GM15510 (cell line): ENCODE results near the gene MON2.
A peak's percentile ranks its signal among the peaks of the same experiment; 100 is the strongest.

Experiments used
- POLR2A ChIP-seq: IDR thresholded peaks from 3 replicates; pipeline ENCODE4 v1.6.1; 2011; ENCODE audit warnings: borderline replicate concordance; ENCODE audit not compliant: insufficient read length; ENCODE audit errors: extremely low read depth

The MON2 gene

DNA sequence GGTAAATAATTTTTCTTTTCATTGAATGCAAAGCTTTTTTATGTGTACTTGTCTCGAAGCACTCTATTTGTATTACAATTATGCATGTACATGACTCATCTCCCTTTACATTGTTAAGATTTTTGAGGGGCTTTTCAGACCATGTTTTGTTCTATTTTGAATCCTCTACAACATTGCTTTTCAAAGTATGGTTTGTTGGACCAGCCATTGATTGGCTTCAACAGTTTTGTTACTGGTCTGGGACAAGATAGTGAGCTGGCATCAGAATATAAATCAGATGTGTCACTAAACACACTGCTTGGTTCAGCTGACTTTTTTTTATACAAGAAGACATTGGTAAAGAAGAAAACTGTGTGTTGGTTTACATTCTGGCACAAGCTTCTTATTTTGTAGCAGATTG is 122.3 kb downstream of the MON2 start:
- no peak for TF ChIP-seq POLR2A

DNA sequence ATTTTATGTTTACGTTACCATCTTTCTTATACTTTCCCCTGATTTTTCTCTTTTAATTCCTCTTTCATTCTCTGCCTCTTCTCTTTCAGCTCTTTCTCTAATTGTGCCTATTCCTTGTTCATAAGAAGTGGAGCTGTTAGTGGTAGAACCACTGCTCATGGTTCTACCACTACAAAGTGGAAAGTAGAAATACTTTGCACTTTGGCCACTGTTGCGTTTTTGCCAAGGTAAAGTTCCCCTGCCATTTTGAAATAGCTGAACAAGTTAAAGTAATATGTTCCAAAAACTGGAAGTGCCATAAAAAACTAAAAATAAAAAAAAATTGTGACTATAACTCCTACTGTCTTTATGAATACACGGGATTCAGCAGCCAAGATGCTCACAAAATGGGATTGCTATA is 130.6 kb downstream of the MON2 start:
- no peak for TF ChIP-seq POLR2A

DNA sequence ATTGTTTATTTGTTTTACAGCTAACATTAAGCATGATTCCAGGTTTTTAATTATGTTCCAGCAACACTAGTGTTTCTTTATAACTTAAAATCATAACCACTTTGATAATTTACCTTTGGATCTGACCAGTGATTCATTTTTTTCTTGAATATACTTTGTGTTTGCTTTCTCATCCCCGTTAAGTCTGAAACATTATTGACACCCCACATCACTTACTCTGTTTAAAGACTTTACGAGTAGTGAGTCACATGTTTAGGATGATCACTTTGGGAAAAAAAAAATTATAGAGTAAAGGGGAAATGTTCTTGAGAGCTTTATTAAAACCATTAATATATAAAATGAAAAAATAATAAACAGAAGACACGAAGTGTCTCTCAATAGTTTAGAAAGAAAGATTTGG is 132.2 kb downstream of the MON2 start:
- no peak for TF ChIP-seq POLR2A

DNA sequence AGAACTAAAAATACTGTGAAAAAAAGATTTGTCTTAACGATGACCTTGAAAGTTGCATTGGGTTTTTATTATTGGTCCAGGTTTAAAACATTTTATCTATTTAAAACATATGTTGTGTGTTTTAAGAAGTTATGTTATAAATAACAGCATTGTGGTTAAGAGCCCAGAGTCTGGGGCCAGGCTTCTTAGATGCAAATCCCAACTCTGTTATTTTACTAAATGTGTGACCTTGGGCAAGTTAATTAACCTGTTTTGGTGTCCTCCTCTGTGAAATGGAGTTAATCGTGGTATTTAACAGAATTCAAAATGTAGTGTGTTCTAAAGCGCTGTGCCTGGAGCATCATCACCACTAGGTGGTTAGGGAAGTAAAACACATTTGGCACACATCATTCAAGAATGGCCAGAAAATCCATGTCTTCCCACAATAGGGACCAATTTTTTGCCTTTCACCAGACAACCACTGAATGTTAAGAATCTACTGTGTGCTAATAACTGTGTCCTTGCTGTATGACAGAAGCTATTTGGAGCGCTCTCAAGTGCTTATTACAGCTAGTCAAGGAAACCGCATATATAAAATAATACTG is 133.3 kb downstream of the MON2 start:
- no peak for TF ChIP-seq POLR2A

DNA sequence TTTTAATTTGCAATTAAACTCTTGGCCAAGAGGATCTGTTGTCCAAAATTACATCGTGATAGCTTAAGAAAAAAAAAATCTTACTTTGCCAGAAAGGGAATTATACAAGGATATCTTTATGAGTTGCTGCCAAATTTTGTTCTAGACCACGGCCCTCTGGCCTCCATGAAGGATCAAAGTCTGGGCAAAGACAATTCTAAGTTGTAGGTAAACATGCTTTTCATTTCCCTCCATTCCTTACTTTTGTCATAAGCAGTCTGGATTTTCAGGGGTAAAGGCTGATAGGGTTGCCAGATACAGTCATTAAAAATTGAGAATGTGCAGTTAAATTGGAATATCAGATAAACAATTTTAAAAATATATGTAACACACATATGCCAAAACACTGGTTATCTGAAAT is 135.1 kb downstream of the MON2 start:
- TF ChIP-seq POLR2A, result no peak

DNA sequence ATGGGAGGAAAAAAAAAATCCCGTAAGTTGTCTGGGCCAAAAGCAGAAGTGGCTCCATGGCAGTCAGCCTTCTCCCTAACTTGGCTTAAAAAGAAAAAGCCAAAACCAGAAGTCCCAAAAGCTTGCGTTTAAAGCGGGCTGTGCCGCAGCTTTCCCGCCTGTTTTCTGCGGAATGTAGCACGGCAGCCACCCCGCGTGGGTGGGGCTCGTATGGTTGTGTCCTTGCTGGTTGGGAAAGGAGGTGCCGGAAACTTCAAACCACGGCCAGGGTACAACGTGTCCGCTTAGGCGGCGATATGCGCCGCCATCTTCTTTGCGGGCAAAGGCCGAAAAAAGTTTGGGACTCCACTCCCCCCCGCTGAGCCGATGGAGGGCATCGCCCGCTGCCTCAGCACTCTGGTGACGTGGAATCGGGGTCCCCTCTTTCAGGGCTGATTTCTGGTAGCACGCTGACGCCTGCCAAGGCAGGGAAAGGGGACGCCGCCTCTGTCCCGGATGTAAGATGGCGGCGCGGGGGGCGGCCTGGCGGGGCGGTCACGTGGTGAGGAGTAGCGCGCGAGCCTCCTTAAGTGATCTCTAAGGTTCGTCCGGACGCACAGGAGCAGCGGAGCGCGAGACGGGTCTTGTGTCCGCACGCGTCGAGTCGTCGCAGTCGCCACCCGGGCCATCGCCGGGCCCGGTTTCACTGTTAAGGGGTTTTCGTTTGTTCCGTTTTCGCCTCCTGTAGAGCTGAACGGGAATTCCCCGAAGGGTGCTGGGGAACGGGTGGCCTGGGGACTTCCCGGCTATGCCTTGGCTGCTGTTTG is 135.8 kb downstream of the MON2 start:
- TF ChIP-seq POLR2A, result peak; percentile 75

DNA sequence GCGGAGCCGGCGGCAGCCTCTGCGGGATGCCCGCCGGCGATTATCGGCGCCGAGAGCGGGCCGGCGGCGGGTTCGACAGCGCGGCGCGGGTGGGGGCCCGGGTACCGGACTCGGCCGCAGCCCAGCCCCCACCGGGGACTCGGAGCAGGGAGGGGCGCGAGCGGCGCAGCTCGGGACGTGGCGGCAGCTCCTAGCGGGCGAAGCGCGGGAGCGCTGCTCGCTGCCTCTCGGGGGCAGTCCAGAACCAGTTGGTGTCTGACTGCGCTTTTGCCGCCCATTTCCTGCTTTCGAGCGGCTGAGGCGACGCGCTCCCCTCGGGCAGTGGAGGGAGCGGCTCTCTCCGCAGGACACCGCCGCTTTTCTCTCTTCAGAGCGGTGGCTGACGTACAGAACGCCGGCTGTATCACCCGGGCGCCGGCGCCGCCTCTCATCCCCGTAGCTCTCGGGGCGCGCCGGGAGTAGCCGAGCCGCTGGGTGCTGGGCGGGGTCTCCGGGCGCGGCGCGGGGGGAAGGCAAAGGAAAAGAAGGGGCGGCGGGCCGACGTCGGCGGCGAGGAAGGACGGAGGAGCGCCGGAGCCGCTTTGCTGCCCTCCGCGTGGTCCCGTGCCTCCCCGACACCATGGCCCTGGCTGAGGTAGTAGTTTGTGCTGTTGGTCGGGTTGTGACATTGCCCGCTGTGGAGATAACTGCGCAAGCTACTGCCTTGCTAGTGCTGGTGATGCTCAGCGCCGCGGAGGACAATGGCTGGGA is 136.6 kb downstream of the MON2 start:
- TF ChIP-seq POLR2A, result peak; percentile 67

DNA sequence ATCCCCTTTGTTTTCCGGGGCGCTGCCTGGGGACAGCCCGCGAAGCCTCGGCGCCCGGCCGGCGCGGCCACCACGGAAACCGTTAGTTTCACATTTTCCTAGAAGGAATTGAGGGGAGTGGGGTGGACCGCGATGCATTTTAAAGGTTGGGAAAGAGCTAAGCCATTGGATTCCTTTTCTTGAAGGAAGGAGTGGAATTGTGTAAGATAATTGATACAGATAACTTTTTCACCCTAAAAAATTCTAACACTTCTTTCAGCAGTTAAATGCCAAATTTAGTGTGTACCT is 137.1 kb downstream of the MON2 start:
- TF ChIP-seq POLR2A, result no peak

DNA sequence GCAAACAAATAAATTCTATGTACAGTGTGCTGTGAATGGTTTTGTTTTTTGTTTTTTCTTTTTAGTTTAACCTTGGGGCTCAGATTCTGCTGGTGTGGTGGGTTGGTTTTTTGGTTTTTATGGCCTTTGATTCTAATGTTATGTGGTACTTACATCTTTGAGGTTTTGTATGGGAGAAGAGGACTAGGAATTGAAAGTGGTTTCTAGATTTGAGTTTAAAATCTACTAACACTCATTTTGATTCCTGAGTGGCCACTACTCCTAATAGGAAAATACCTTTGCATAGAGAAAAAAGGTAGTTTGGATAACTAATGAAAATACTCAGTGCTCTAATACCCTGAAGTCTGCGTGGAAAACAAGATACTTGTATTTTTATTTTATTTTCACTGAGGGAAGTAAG is 137.7 kb downstream of the MON2 start:
- no peak for TF ChIP-seq POLR2A

DNA sequence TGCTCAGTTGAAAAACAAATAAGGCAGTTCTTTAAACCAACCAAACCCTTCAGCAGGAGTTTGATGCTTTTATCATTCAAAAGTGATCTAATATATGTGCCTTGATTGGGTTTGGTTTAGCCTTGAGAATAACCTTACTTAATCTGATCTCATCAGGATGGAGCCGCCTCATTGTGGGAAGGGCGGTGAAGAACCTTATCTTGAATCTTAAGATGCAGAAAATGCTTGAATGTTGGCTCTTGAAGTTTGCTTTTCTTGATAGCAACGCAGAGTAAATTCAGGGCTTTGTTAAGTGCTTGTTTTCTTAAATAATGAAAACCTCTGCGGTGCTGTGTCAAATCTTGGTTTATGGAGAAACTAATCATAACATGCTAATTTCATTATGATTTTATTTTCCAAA is 138.2 kb downstream of the MON2 start:
- no peak for TF ChIP-seq POLR2A

DNA sequence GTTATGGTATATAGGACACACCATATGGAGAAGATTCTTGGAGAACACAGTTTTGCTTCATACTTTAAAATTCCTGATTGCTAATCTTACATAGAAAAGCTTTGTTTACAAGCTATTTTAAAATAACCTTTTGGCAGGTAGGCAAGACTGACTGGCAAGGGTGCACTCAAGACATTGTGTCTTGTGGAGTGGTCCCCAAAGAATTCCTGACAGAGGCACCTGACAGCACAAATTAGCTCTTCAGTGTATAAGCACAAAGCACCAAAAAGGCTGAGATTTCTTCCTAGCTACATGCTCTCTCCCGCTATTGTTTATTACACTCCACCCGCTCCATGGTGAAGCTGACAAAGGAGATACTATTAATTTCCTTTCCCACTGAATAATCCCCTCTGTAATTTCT is 139.4 kb downstream of the MON2 start:
- no peak for TF ChIP-seq POLR2A

DNA sequence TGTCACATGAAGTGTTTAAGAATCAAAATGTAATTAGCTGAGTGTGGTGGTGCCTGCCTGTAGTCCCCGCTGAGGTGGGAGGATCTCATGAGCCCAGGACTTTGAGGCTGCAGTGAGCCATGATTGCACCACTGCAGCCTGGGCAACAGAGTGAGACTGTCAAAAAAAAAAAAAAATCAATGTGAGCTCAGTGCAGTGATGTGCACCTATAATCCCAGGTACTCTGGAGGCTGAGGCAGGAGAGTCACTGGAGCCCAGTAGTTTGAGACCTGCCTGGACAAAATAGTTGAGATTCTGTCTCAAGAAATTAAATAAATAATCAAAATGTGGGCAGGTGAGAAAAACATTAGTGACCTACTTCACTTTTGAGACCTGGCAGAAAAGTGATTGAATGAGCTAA is 140.0 kb downstream of the MON2 start:
- TF ChIP-seq POLR2A, result no peak

DNA sequence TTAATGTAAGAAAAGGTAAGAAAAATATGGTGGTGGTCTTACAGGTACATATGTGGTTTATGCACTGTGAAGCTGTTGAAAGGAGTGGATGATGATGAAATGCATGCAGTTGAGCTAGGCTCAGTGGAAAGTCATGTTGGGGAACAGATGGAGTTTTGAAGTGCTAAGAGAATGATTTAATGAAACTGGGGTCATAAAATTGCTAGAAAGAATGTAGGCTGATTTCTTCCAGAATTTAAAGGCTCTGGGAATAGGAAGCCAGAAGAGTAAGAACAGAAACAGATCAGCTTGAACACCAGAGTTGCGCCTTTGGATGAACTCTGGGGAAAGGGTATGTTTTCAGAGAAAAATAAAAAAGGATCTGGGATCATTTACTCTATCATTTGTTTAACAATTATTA is 146.5 kb downstream of the MON2 start:
- TF ChIP-seq POLR2A, result no peak

DNA sequence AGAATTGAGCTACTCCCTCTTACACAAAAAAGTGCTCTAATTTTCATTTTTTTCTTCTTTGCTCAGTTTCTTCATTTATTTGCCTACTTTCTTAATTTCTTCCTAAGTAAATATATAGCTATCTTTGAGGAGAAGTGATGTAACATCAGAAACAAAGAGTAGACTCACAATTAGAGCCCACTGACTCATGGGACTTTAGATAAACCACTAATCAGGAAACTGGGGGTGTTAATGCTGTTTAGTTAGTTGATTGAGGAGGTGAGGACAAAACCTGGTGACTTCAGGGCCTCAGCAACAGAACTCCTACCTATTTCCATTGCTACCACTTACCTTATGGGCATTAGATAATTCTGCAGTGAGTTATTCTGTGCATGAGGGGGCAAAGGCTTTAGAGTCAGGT is 151.7 kb downstream of the MON2 start:
- no peak for TF ChIP-seq POLR2A

DNA sequence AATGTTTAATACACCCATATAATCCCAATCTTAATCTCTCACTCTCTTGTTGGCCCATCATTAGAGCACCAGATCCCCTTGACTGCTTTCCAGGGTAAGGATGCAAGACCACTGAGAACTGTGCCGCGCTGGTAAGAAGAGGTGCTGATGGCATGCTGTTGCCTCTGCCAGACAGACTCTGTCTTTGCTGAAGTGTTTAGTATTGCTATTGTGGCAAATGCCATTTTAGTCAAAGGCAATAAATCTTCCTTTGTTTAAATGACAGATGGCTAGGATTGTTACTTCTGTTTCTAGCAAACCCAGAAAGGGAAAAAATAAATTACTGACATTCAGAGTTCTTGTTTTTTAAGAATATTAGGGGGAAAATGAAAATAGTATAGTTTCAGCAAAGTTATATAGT is 152.3 kb downstream of the MON2 start:
- no peak for TF ChIP-seq POLR2A

DNA sequence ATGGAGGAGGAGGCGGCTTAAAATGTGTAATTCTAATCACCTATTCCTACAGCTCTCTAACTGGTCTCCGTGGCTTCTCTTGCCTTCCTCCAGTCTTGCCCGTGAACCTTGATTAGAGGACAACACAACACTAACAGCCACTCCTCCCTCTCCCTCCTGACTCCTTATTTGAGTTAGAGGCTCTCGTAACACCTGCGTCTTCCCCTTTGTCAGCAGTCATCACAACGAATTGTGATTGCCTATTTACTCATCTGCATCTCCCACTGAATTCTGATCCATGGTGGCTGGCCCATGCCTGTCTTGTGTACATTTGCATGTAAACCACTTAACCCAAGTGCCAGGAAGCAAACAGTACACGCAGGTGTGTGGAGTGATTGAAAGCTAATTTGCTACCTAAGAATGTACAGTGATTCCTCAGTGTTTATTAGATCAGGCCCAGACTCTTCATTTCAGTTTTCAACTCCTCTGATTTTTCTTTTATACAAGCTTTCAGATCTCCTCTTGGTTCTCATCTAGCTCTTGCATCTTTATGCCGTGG is 154.5 kb downstream of the MON2 start:
- no peak for TF ChIP-seq POLR2A
